ENCODE results near the gene CD52. TPM values are rescaled to one million over a fixed set of nuclear protein-coding genes. Genes with fewer than 3 reads are reported as not detected.

The CD52 gene
- total RNA-seq (2021) (1.2 TPM in 1 of 2 replicates, not detected in the other), Bru-seq, nascent RNA (percentile 24 among the genes with signal in this experiment), BruChase-seq, experiment 1, labeled RNA remaining after a 2-hour chase (not detected), BruChase-seq, experiment 2, labeled RNA remaining after a 6-hour chase (percentile 21 among the genes with signal in this experiment)
- long read RNA-seq = 0 reads

GRCh38 chr1:26317612-26318337, at the start of gene CD52:
CD52 (plus strand) TSS chr1:26317958; CDS start chr1:26318018, 60 bp downstream.
- Histone ChIP-seq H3K36me3 (ENCODE audit: low read depth) (no peaks in the 10 kb centered on the region), H3F3A (ENCODE audit: insufficient read depth, low read depth) (no peaks in the 10 kb centered on the region), H3K27ac (no peak within 1 kb of the TSS), H3K9me2 (ENCODE audit: insufficient read depth) (no peaks in the 10 kb centered on the region), H3K79me2 (ENCODE audit: low read depth) (no peaks in the 10 kb centered on the region), H3K4me3 (no peak within 1 kb of the TSS), H4K20me1 (ENCODE audit: insufficient read depth) (no peaks in the 10 kb centered on the region), H3K4me2 (no peak within 1 kb of the TSS), H3K4me1 (replicated peaks; ENCODE audit: insufficient read depth) (0 out of 2 replicates have a peak, but pooled peaks cover 5% of the 10 kb centered on the region), H3K9me3 (ENCODE audit: insufficient read depth, low read depth) (no peaks in the 10 kb centered on the region), H2AFZ (no peak within 1 kb of the TSS), H3K27me3 (ENCODE audit: insufficient read depth, low read depth) (no peaks in the 10 kb centered on the region)
- CTCF ChIA-PET = no interaction called here
- POLR2A ChIA-PET (ENCODE audit: unreplicated experiment) = interaction anchor here (0.7 kb wide), 1 partner anchor 10 kb away, joined by 3 read pairs; no protein-coding TSS in a partner anchor
- DNase-seq = no peak
- intact Hi-C loops (cut with micrococcal nuclease; ENCODE audit: unreplicated experiment) = no loop called here
- no TSS peak for BruUV-seq (replicated peaks)
- TF ChIP-seq EZH2 (IDR thresholded peaks at IDR 0.05; ENCODE audit: low read depth) = no peak

GRCh38 chr1:26268290-26269197, 49.2 kb upstream of the CD52 start:
- no peak for TF ChIP-seq EZH2 (IDR thresholded peaks at IDR 0.05; ENCODE audit: low read depth)
- Histone ChIP-seq H3K79me2 (ENCODE audit: low read depth) (no peaks in the 10 kb centered on the region), H3K27me3 (ENCODE audit: insufficient read depth, low read depth) (no peaks in the 10 kb centered on the region), H3K4me2 (no peak overlapping the region), H3K4me1 (replicated peaks; ENCODE audit: insufficient read depth) (no peaks in the 10 kb centered on the region), H3K9me2 (ENCODE audit: insufficient read depth) (no peaks in the 10 kb centered on the region), H4K20me1 (ENCODE audit: insufficient read depth) (no peaks in the 10 kb centered on the region), H3K36me3 (ENCODE audit: low read depth) (peaks cover 33% of the 10 kb centered on the region), H3K27ac (no peak overlapping the region), H2AFZ (no peak overlapping the region), H3K4me3 (no peak overlapping the region), H3F3A (ENCODE audit: insufficient read depth, low read depth) (0 out of 2 replicates have a peak, but pooled peaks cover 3% of the 10 kb centered on the region), H3K9me3 (ENCODE audit: insufficient read depth, low read depth) (peaks cover 17% of the 10 kb centered on the region; the same call in 1 of the 2 replicates)
- intact Hi-C loops (cut with micrococcal nuclease; ENCODE audit: unreplicated experiment) = no loop called here
- CTCF ChIA-PET = no interaction called here
- POLR2A ChIA-PET (ENCODE audit: unreplicated experiment) = no interaction called here
- no peak for DNase-seq
- BruUV-seq (replicated peaks) = no TSS peak

GRCh38 chr1:26269198-26269550, 48.6 kb upstream of the CD52 start:
- POLR2A ChIA-PET (ENCODE audit: unreplicated experiment) = no interaction called here
- no peak overlapping the region for H2AFZ ChIP-seq
- peaks cover 33% of the 10 kb centered on the region for H3K36me3 ChIP-seq (ENCODE audit: low read depth)
- no peak overlapping the region for H3K4me3 ChIP-seq
- no peaks in the 10 kb centered on the region for H4K20me1 ChIP-seq (ENCODE audit: insufficient read depth)
- H3K4me1 ChIP-seq (replicated peaks; ENCODE audit: insufficient read depth) = no peaks in the 10 kb centered on the region
- H3K27ac ChIP-seq = no peak overlapping the region
- TF ChIP-seq CTCF (conservative IDR thresholded peaks at IDR 0.05) (no peak), EZH2 (IDR thresholded peaks at IDR 0.05; ENCODE audit: low read depth) (no peak)
- H3K9me2 ChIP-seq (ENCODE audit: insufficient read depth) = no peaks in the 10 kb centered on the region
- H3K4me2 ChIP-seq = no peak overlapping the region
- H3K9me3 ChIP-seq (ENCODE audit: insufficient read depth, low read depth) = peaks cover 17% of the 10 kb centered on the region; the same call in 1 of the 2 replicates
- BruUV-seq (replicated peaks) = no TSS peak
- no peak for DNase-seq
- CTCF ChIA-PET = no interaction called here
- no peaks in the 10 kb centered on the region for H3K27me3 ChIP-seq (ENCODE audit: insufficient read depth, low read depth)
- H3F3A ChIP-seq (ENCODE audit: insufficient read depth, low read depth) = peaks cover 6% of the 10 kb centered on the region; the same call in 1 of the 2 replicates
- intact Hi-C loops (cut with micrococcal nuclease; ENCODE audit: unreplicated experiment) = no loop called here
- no peaks in the 10 kb centered on the region for H3K79me2 ChIP-seq (ENCODE audit: low read depth)

Data from PC-9 (cell line).